ENCODE measurements around the gene LIMS3.
"Not testable (repeated sequence)": the region's sequence is repeated elsewhere in the genome, so short reads cannot be mapped to it uniquely, and the experiment has no call there.

GRCh38 chr2:109929222-109929621 is 30.7 kb downstream of the LIMS3 start:
- not testable (repeated sequence) for TF ChIP-seq CTCF, POLR2A, POLR2AphosphoS5, EP300 (IDR thresholded peaks at IDR 0.05)
